AG09319 (cell line): ENCODE measurements around the gene TRAPPC6A.

Experiments used
- DNase-seq: peaks from one replicate; pipeline ENCODE4 v3.0.0-alpha.2; 2010; ENCODE audit warnings: low read depth; ENCODE audit errors: extremely low read depth
- TF ChIP-seq, protein P1 (sequence below): IDR thresholded peaks from 2 replicates; pipeline ENCODE4 v1.5.1; 2011; ENCODE audit warnings: low read depth, mild to moderate bottlenecking, inconsistent platforms, low read length, moderate library complexity

The TRAPPC6A gene

DNA sequence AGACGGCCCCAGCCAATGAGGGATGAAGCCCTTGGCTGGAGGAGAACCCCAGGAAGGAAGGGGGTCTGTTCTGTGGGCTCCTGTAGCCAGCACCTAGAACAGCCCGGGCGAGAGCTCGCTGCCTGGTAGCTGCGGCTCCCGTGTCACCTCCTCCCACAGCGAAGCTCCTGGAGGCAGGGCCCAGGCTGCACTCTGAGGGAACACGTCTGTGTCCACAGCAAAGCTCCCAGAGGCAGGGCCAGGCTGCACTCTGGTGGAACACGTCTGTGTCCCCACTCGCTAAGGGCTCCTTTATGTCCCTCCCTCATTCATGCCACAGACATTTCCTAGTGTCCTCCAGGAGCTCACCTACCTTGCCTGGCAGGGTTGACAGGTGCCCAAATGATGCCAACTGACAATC, 8.4 kb downstream of the TRAPPC6A start:
- TF ChIP-seq, protein P1, sequence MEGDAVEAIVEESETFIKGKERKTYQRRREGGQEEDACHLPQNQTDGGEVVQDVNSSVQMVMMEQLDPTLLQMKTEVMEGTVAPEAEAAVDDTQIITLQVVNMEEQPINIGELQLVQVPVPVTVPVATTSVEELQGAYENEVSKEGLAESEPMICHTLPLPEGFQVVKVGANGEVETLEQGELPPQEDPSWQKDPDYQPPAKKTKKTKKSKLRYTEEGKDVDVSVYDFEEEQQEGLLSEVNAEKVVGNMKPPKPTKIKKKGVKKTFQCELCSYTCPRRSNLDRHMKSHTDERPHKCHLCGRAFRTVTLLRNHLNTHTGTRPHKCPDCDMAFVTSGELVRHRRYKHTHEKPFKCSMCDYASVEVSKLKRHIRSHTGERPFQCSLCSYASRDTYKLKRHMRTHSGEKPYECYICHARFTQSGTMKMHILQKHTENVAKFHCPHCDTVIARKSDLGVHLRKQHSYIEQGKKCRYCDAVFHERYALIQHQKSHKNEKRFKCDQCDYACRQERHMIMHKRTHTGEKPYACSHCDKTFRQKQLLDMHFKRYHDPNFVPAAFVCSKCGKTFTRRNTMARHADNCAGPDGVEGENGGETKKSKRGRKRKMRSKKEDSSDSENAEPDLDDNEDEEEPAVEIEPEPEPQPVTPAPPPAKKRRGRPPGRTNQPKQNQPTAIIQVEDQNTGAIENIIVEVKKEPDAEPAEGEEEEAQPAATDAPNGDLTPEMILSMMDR, result no peak
- DNase-seq, result no peak

DNA sequence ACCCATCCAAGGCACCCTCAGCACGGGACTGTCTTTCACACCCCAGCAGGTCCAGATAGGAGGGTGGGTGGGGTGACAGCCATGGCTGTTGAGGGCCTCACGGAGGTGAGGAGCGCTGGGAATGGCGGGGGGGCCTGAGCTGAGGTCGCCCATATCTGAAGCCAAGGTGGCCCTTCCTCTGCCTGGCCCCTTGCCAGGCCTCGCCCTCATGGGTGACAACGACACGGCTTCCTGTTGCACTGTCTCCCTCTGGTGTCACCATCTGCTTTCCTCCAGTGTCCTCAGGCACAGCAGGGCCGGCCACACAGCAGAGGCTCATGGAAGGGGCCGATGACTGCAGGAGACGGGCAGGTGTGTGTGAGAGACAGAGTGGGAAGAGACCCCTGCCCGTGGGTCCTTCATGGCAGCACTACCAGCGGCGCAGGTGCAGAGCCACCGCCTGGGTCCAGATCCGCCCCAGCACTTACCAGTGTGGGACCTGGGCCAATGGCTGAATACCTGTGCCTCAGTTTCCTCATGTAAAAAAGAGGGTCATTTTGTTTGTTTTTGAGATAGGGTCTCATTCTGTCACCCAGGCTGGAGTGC, 9.2 kb downstream of the TRAPPC6A start:
- TF ChIP-seq, protein P1, result no peak
- no peak for DNase-seq

- DNase-seq, result no peak
Measured at GRCh38 chr19:45166723-45167252, 11.2 kb downstream of the TRAPPC6A start.

DNA sequence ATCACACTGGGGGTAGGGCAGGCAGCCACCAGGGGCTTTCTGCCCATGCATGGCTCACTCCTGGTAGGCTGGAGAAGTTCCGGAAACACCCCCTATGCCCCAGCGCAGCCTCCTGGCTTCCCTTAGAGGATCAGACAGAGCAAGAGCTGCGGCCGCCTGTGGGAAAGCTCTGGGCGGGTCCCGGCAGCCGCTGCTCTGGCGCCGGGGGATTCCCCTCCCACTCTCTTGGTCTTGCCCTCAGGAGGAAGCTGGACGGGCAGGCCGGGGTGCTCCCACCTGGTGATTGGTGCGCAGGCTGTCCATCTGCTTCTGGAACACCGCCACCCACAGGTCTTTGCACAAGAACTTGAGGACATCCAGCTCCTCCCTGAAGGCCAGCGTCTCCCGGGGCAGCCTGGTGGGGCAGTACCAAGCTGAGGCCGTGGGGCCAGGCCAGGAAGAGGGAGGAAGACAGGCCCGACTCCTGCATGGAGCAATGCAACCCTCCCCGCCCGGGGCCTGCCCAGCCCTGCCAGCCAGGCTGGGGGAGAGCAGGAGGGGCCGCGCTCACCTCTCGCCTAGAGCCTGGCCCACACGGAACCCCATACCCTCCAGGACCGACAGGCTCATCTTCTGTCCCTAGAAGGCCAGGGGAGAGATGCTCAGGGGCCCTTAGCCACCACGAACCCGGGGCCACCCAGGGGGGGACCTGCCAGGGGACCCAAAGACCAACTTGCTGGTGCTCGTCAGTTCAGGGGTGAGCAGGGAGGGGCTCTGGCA, 13.3 kb downstream of the TRAPPC6A start:
- TF ChIP-seq, protein P1, result no peak; the same call in 1 of the 2 replicates

More at GRCh38 chr19:45166723-45167252, 11.2 kb downstream of the TRAPPC6A start:
- TF ChIP-seq, protein P1, result no peak

GRCh38 chr19:45163751-45164460, 14.1 kb downstream of the TRAPPC6A start:
- DNase-seq, result no peak
- TF ChIP-seq, protein P1, result no peak

More for the DNA sequence above, 13.3 kb downstream of the TRAPPC6A start:
- DNase-seq, result no peak

GRCh38 chr19:45163156-45163555, 14.9 kb downstream of the TRAPPC6A start:
- TF ChIP-seq, protein P1, result no peak
- no peak for DNase-seq
